Measurements from ENCODE around the gene PRKAG2.

- TF ChIP-seq POLR2A (IDR thresholded peaks at IDR 0.05): no peak
- no peak for TF ChIP-seq CTCF (IDR thresholded peaks at IDR 0.05 in 8 of 11, conservative IDR thresholded peaks at IDR 0.05 in 3 of 11)
These were observed 14.1 kb downstream of the PRKAG2 start for GRCh38 chr7:151862606-151863381.
